Activated CD4-positive, alpha-beta T cell treated with anti-CD3 and anti-CD28 coated beads, Interleukin-2, amount 50 U/mL, for 1 hour (primary cell): ENCODE results near the gene ACSM2A.
"Not testable (repeated sequence)": the region's sequence is repeated elsewhere in the genome, so short reads cannot be mapped to it uniquely, and the experiment has no call there.

Experiments used
- DNase-seq: peaks from one replicate; pipeline ENCODE4 v3.0.0-alpha.2; 2020

ACSM2A gene

DNA sequence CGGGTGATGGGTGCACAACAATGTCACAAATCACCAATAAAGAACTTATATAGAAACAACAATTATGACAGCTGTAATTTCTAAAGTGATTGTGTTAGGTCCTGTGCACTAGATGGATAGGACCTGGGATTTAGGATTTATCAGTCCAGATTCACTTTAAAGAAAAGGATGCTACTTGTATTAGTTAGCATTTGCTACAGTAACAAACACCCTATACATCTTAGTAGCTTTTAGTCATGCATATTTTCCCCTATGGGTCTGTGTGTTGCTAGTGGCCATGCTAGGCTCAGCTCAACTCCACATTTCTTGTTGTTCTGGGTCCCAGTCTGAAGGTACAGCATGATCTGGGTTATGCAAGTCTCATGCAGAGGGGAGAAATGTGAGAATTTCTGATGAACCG lies 7.9 kb downstream of the ACSM2A start:
- not testable (repeated sequence) for DNase-seq

DNA sequence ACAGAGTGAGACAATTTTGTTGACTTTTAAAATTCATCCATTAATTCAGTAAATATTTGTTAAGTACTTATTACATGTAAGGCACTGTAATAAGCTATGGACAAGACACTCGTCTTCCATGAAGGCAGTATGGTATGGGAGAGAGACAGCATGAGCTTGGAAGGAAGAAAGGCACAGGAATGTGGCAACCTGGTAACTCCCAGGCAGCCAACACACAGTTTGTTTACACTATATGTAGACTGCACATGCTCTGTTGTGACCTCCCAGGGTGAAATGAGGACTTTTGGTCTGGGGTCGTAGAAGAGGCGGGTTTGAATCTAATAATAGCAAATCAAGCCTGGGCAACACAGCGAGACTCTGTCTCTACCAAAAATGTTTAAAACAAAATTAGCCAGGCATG lies 9.0 kb downstream of the ACSM2A start:
- DNase-seq: not testable (repeated sequence)

DNA sequence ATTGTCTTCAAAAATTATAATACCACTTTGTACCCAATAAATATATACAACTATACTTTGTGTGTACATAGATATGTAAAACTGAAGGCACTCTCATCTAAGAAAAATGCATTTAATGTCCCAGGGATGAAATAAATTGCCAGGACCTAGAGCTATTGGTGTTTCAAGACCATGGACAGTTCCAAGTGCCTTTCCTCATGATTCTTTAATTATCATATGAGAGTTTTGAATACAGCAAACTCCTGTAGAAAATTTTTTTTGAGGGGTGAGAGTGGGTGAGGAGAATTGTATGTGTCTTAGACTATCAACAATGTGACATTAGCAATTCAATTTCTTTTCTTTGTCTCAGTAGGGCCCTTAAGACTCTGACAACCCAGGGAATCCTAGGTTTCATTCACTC lies 17.6 kb downstream of the ACSM2A start:
- not testable (repeated sequence) for DNase-seq

DNA sequence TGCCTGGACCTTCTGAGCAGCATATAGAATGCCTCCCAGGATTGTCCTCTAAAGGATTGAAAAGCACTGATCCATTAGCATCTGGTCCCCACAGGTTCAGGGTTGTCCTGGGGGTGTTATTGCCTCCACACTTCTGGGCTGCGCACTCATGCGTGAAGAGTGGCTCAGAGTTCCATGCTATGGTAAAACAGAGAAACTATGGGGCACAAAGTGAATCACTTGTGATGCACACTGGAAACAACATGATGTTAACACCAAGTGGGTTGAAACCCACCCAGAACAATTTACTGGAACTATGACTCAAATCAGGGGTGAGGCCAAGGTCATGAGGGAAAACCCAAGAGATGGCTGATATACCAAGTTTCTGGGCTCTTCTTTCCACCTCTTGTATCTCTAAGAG lies 18.6 kb downstream of the ACSM2A start:
- not testable (repeated sequence) for DNase-seq

- not testable (repeated sequence) for DNase-seq
Measured at GRCh38 chr16:20470732-20471131, 19.4 kb downstream of the ACSM2A start.

- DNase-seq: not testable (repeated sequence)
Measured at GRCh38 chr16:20477188-20477744, 25.9 kb downstream of the ACSM2A start.

DNA sequence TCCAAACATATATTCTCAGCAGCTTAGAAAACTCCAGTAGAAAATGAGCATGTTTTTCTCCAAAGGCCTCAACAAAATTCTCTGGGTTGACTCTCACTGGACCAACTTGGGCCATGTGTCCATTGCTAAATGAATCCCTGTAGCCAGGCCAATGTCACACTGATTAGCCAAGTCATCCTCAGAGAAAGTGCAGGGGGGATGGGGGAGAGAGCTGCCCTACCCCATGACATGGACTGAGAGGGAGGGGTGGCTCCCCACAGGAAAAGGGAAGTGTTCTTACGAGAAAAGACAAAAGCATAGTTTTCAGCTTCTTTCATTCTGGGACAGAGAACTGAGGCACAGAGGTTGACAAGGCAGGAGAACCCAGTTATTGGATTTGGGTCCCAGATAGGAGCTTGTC lies 32.7 kb downstream of the ACSM2A start:
- not testable (repeated sequence) for DNase-seq

GRCh38 chr16:20484726-20485125 lies 33.4 kb downstream of the ACSM2A start:
- DNase-seq: no peak

DNA sequence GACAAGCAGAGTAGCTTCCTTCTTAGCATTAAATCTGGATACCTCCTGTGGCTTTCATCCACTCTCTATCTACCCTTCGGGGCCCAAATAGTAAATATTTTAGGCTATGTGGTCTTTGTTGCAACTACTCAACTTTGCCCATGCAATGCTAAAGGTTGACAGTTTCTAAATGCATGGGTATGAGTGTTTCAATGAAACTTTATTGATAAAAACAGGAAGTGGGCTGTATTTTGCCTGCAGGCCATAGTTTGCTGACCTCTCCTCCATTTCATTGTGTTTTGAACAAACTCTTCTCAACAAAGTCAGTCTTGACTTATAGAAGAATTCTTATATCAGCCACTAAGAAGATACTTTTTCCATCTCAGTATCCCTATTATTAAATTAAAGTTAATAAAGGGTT lies 34.1 kb downstream of the ACSM2A start:
- no peak for DNase-seq

- not testable (repeated sequence) for DNase-seq
Measured at GRCh38 chr16:20490994-20491393, 39.7 kb downstream of the ACSM2A start.

- DNase-seq: not testable (repeated sequence)
Measured at GRCh38 chr16:20491448-20491847, 40.1 kb downstream of the ACSM2A start.

- no peak for DNase-seq
Measured at GRCh38 chr16:20504418-20504817, 53.1 kb downstream of the ACSM2A start.

- DNase-seq: no peak
Measured at GRCh38 chr16:20507280-20507679, 56.0 kb downstream of the ACSM2A start.

DNA sequence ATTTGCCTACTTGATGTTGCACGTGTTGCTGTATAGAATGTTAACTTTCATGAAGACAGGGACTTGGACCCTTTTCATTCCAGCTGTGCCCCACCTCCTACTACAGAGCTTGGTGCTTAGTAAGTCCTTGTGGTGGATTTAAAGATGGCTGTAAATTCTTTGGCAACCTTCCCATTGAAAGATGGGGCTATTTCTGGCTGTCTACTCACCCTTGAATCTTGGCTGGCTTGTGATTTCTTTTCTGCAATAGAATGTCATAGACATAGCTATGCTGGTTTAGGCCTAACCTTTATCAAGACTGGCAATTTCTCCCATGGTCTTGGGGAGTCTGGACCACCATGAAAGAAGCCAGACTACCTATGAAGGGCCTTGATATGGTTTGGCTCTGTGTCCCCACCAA lies 59.0 kb downstream of the ACSM2A start:
- no peak for DNase-seq

GRCh38 chr16:20515688-20516090 lies 64.4 kb downstream of the ACSM2A start:
- DNase-seq: no peak

DNA sequence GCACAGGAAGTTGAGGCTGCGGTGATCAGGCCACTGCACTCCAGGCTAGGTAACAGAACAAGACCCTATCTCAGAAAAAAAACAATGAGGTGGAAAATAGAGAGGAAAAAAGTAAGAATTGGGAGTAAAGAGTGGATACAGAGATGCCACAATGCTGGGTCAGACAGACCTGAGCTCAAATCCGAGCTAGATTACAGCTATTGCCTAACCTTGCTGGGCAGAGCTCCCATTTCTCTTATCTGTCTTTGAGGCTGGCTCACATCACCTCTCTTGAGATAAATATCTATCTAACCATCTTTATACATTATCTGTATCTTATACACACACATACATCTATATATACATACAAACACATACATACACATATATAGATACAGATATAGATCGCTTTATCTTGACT lies 65.8 kb downstream of the ACSM2A start:
- no peak for DNase-seq

GRCh38 chr16:20519231-20519630 lies 67.9 kb downstream of the ACSM2A start:
- no peak for DNase-seq

- DNase-seq: no peak
Measured at GRCh38 chr16:20520103-20520502, 68.8 kb downstream of the ACSM2A start.

DNA sequence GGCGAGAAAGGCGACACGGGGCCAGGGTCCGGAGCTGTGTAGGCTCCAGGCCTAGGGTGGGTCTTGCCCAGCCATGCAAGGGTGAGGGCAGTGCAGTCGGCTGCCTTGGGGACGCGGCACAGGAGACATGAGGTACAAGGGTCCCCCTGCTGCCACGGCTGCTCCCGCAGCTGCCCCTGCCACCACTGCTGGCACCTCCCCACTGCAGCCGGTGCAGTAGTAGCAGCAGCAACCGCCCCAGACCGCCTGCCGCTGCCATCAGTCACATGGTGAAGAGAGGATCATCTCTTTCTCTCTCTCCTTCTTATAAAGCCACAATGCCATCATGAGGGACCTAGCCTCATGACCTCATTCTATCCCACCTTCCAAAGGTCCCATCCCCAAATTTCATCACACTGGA lies 80.5 kb downstream of the ACSM2A start:
- not testable (repeated sequence) for DNase-seq

GRCh38 chr16:20532284-20532792 lies 81.0 kb downstream of the ACSM2A start:
- not testable (repeated sequence) for DNase-seq

DNA sequence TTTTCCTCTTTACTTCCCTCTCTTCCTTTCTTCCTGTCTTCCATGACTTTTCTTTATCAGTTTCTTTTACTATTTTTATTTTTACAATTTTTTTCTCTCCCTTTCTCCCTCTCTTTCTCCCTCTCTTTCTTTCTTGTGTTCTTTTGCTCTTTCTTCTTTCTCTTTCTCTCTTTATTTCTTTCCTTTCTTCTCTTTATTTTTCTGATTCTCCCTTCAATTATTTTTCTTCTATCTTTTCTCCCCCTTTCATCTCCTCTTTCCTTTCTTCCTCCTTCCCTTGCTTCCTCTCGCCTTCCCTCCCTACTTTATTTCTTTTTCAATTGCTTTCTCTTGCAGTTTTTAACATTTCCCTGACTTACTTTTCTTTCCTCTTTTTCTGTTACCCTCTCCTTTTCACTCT lies 85.3 kb downstream of the ACSM2A start:
- DNase-seq: not testable (repeated sequence)
